Loucy (cell line): Measurements from ENCODE around the gene MAN2B2.
A peak's percentile ranks its signal among the peaks of the same experiment; 100 is the strongest.

ENCODE experiments used
- H2AFZ ChIP-seq: fragments of 200-600 bp; sonication (generic); 2 replicates; pipeline ENCODE4 v1.6.0; 2016; ENCODE audit warnings: antibody characterized with exemption, mild to moderate bottlenecking, low read length, moderate library complexity
- H3F3A ChIP-seq: fragments of 200-600 bp; 2 replicates; pipeline ENCODE4 v1.6.0; 2016; ENCODE audit warnings: antibody characterized with exemption, low read depth, mild to moderate bottlenecking
- H3K27me3 ChIP-seq: fragments of 200-600 bp; sonication (generic); 2 replicates; pipeline ENCODE4 v1.6.1; 2014; ENCODE audit warnings: low read length, mild to moderate bottlenecking; ENCODE audit not compliant: insufficient read depth, poor library complexity, severe bottlenecking
- H3K36me3 ChIP-seq: fragments of 200-600 bp; sonication (generic); 2 replicates; pipeline ENCODE4 v1.6.1; 2016; ENCODE audit warnings: low read length; ENCODE audit not compliant: insufficient read depth
- H3K4me1 ChIP-seq: fragments of 200-600 bp; sonication (generic); 2 replicates; pipeline ENCODE4 v1.5.1; 2014; ENCODE audit warnings: low read length, mild to moderate bottlenecking; ENCODE audit not compliant: insufficient read depth, poor library complexity, severe bottlenecking
- H3K4me2 ChIP-seq: fragments of 200-600 bp; sonication (generic); 2 replicates; pipeline ENCODE4 v1.6.0; 2014; ENCODE audit warnings: antibody characterized with exemption, low read length, low read depth, mild to moderate bottlenecking; ENCODE audit not compliant: poor library complexity, severe bottlenecking
- H3K4me3 ChIP-seq: fragments of 200-600 bp; sonication (generic); 2 replicates; pipeline ENCODE4 v1.5.1; 2014; ENCODE audit warnings: low read length, mild to moderate bottlenecking, mixed read lengths; ENCODE audit not compliant: poor library complexity, severe bottlenecking
- H3K79me2 ChIP-seq: fragments of 200-600 bp; sonication (generic); 2 replicates; pipeline ENCODE4 v1.6.1; 2014; ENCODE audit warnings: low read length; ENCODE audit not compliant: insufficient read depth
- H3K9ac ChIP-seq: fragments of 200-600 bp; sonication (generic); 2 replicates; pipeline ENCODE4 v1.6.0; 2014; ENCODE audit warnings: mild to moderate bottlenecking, low read depth, low read length, moderate library complexity; ENCODE audit not compliant: poor library complexity, severe bottlenecking
- H3K9me2 ChIP-seq: fragments of 200-600 bp; sonication (generic); replicated peaks from 2 replicates; pipeline ENCODE4 v1.6.1; 2016; ENCODE audit warnings: low read depth, low read length, mixed read lengths
- H3K9me3 ChIP-seq: fragments of 200-600 bp; sonication (generic); 2 replicates; pipeline ENCODE4 v1.6.1; 2014; ENCODE audit warnings: mild to moderate bottlenecking, antibody characterized with exemption, low read length, low read depth; ENCODE audit not compliant: insufficient read depth
- H4K20me1 ChIP-seq: fragments of 200-600 bp; sonication (generic); 2 replicates; pipeline ENCODE4 v1.6.0; 2014; ENCODE audit warnings: antibody characterized with exemption, low read length, mild to moderate bottlenecking; ENCODE audit not compliant: insufficient read depth, poor library complexity, severe bottlenecking
- EZH2phosphoT487 ChIP-seq: fragments of 200-600 bp; IDR thresholded peaks from 2 replicates; pipeline ENCODE4 v1.6.1; 2018; ENCODE audit warnings: antibody characterized with exemption, mild to moderate bottlenecking, moderate library complexity, borderline replicate concordance
- TF ChIP-seq, protein P1 (sequence below): fragments of 200-600 bp; sonication (generic); conservative IDR thresholded peaks from 2 replicates; pipeline ENCODE4 v1.5.1; 2014; ENCODE audit warnings: mild to moderate bottlenecking, antibody characterized with exemption, low read length

MAN2B2 gene

DNA sequence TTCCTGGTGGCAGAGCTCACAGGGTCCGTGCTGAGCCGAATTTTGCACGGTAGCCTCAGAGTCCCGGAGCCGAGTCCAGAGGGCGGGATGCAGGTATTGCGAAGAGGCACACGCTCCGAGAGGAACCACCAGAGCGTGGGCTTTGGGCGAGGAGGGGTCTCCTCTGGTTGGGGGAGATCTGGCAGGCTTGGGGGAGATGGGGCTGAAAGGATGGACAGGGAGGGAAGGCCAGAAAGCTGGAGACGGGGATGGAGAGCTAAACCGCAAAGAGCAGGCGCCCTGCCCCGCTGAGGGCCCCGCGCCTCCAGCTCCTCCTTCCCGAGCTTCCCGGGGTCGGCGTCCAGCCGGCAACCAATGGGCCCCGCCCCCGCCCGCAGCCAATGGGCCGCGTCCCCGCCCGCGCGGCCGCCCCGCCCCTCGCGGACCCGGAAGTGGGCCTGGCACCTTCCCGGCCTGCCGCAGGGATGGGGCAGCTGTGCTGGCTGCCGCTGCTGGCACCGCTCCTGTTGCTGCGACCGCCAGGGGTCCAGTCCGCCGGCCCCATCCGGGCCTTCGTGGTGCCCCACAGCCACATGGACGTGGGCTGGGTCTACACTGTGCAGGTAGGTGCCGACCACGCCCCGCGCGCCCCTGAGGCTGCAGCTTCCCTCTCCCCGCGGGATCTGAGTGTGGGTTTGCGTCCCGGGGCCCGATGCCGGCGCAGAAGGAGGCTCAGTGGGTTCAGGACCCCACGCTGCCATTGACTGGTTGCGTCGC, at the start of gene MAN2B2:
TSS of gene MAN2B2 (plus strand) at position 443 of the 756 bp plus-strand sequence. CDS start at position 465, 22 bp downstream.
- H3K36me3 ChIP-seq: peaks cover 10% of the 10 kb centered on the region; the same call in 1 of the 2 replicates
- peak within 1 kb of the TSS; percentile 81 for H3K9ac ChIP-seq
- no peaks in the 10 kb centered on the region for H3K9me2 ChIP-seq
- no peak for TF ChIP-seq EZH2phosphoT487
- TF ChIP-seq, protein P1, sequence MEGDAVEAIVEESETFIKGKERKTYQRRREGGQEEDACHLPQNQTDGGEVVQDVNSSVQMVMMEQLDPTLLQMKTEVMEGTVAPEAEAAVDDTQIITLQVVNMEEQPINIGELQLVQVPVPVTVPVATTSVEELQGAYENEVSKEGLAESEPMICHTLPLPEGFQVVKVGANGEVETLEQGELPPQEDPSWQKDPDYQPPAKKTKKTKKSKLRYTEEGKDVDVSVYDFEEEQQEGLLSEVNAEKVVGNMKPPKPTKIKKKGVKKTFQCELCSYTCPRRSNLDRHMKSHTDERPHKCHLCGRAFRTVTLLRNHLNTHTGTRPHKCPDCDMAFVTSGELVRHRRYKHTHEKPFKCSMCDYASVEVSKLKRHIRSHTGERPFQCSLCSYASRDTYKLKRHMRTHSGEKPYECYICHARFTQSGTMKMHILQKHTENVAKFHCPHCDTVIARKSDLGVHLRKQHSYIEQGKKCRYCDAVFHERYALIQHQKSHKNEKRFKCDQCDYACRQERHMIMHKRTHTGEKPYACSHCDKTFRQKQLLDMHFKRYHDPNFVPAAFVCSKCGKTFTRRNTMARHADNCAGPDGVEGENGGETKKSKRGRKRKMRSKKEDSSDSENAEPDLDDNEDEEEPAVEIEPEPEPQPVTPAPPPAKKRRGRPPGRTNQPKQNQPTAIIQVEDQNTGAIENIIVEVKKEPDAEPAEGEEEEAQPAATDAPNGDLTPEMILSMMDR: 0 out of 2 replicates have a peak, but pooled peaks have one; percentile 14
- H3F3A ChIP-seq: no peaks in the 10 kb centered on the region
- peaks cover 14% of the 10 kb centered on the region; the same call in 1 of the 2 replicates for H3K79me2 ChIP-seq
- H3K4me3 ChIP-seq: peak within 1 kb of the TSS; percentile 83
- no peaks in the 10 kb centered on the region for H3K27me3 ChIP-seq
- H3K4me2 ChIP-seq: peak within 1 kb of the TSS; percentile 91
- no peaks in the 10 kb centered on the region for H3K9me3 ChIP-seq
- H3K4me1 ChIP-seq: peaks cover 16% of the 10 kb centered on the region
- H4K20me1 ChIP-seq: no peaks in the 10 kb centered on the region
- H2AFZ ChIP-seq: peak within 1 kb of the TSS; percentile 96

- Histone ChIP-seq H3K9ac (no peak overlapping the region), H3K4me1 (no peaks in the 10 kb centered on the region), H3K36me3 (no peaks in the 10 kb centered on the region), H3K4me2 (no peak overlapping the region), H3K79me2 (no peaks in the 10 kb centered on the region), H3K4me3 (no peak overlapping the region), H4K20me1 (no peaks in the 10 kb centered on the region), H3F3A (no peaks in the 10 kb centered on the region), H2AFZ (no peak overlapping the region), H3K9me2 (no peaks in the 10 kb centered on the region), H3K9me3 (no peaks in the 10 kb centered on the region; the same call in 1 of the 2 replicates), H3K27me3 (no peaks in the 10 kb centered on the region)
- no peak for TF ChIP-seq EZH2phosphoT487
- TF ChIP-seq, protein P1: no peak
Observed at GRCh38 chr4:6525474-6525873, 49.5 kb upstream of the MAN2B2 start.

GRCh38 chr4:6526156-6526555, 48.8 kb upstream of the MAN2B2 start:
- Histone ChIP-seq H3K4me1 (no peaks in the 10 kb centered on the region), H3K9me2 (no peaks in the 10 kb centered on the region), H3K27me3 (no peaks in the 10 kb centered on the region), H3K36me3 (no peaks in the 10 kb centered on the region), H3K4me2 (no peak overlapping the region), H2AFZ (no peak overlapping the region), H4K20me1 (no peaks in the 10 kb centered on the region), H3K79me2 (no peaks in the 10 kb centered on the region), H3K9ac (no peak overlapping the region), H3F3A (no peaks in the 10 kb centered on the region), H3K4me3 (no peak overlapping the region), H3K9me3 (no peaks in the 10 kb centered on the region; the same call in 1 of the 2 replicates)
- TF ChIP-seq, protein P1: no peak
- TF ChIP-seq EZH2phosphoT487: no peak
